Sigmoid colon (tissue), 7 donors: ENCODE measurements around the gene PHKB. TPM values are rescaled to one million over a fixed set of nuclear protein-coding genes. Genes with fewer than 3 reads are reported as not detected.

ENCODE experiments used
- DNase-seq: peaks from one replicate; pipeline ENCODE4 v3.0.0-alpha.2; 2019
- H3K27ac ChIP-seq, 4 donors: fragments of 200-600 bp; sonication (generic); one replicate each; pipeline ENCODE4 v1.5.1; 2016 to 2019; ENCODE audit warnings: mild to moderate bottlenecking in 1 of 4
- H3K27me3 ChIP-seq, 3 donors: fragments of 200-600 bp; sonication (generic); one replicate each; pipeline ENCODE4 v1.5.1; 2019; ENCODE audit warnings: mild to moderate bottlenecking in 1 of 3
- H3K36me3 ChIP-seq, 4 donors: fragments of 200-600 bp; sonication (generic); one replicate each; pipeline ENCODE4 v1.5.1; 2016 to 2019
- H3K4me1 ChIP-seq, 4 donors: fragments of 200-600 bp; sonication (generic); one replicate each; pipeline ENCODE4 v1.5.1; 2017 to 2019
- H3K4me3 ChIP-seq, 4 donors: fragments of 200-600 bp; sonication (generic); one replicate each; pipeline ENCODE4 v1.5.1; 2017 to 2019; ENCODE audit warnings: mild to moderate bottlenecking in 2 of 4, moderate library complexity in 1 of 4
- H3K9me3 ChIP-seq, 4 donors: fragments of 200-600 bp in 3 of 4; sonication (generic) in 3 of 4; one replicate each; pipeline versions ENCODE4 v1.5.1 to v1.6.1; 2013 to 2019
- CTCF ChIP-seq, 4 experiments: fragments of 450-650 bp in 3 of 4; fragments of 200-600 bp in 1 of 4; IDR thresholded peaks; one replicate each; pipeline ENCODE4 v1.5.1; 2016 to 2019; ENCODE audit warnings: antibody characterized with exemption in 4 of 4, mild to moderate bottlenecking in 3 of 4, moderate library complexity in 2 of 4
- EP300 ChIP-seq, 4 donors: sonication (generic); formaldehyde crosslinking; IDR thresholded peaks; one replicate each; pipeline ENCODE4 v1.6.1; 2017; ENCODE audit warnings: antibody characterized with exemption in 4 of 4
- POLR2A ChIP-seq, 2 donors: fragments of 450-650 bp; IDR thresholded peaks; one replicate each; pipeline ENCODE4 v1.6.1; 2016; ENCODE audit warnings: antibody characterized with exemption in 2 of 2, mild to moderate bottlenecking in 2 of 2, moderate library complexity in 2 of 2
- POLR2AphosphoS5 ChIP-seq, 4 donors: sonication (generic); formaldehyde crosslinking; IDR thresholded peaks; one replicate each; pipeline ENCODE4 v1.6.1; 2017; ENCODE audit warnings: antibody characterized with exemption in 4 of 4
- WGBS, 2 donors: extraction: QIAGEN DNeasy Blood & Tissue Kit; methylation state at CpG; one replicate each; pipeline ENCODE4 v1.1.7; 2013; 5-methylcytosine and 5-hydroxymethylcytosine counted together
- intact Hi-C: fragments of 100-400 bp; cut with DNase I; formaldehyde crosslinking; loops from one replicate; pipeline ENCODE4 v1.15.1; 2023
- polyA plus RNA-seq, 3 donors: library from polyadenylated mRNA; stranded (reverse); fragments of 200-250 nt; gene quantifications; one replicate each; pipeline ENCODE4 v1.2.3, GENCODE V29; 2013
- total RNA-seq, 4 donors: library from RNA; depleted of rRNA; stranded (reverse); fragments of >200 nt; gene quantifications; one replicate each; pipeline ENCODE4 v1.1.0, GENCODE V29; 2016
- donor health status: healthy with polysubstance abuse.
- donor health status: Bipolar disorder and iron deficiency.
- donor health status: healthy.

The PHKB gene
- total and polyA plus RNA-seq, 7 donors, result 24.6 to 95.6 (median 60.5) TPM

GRCh38 chr16:47574091-47575054 lies 113.2 kb downstream of the PHKB start:
- no peaks in the 10 kb centered on the region for H3K36me3 ChIP-seq
- DNase-seq, result no peak
- no peak overlapping the region for H3K4me3 ChIP-seq
- intact Hi-C loops, result no loop called here
- H3K27me3 ChIP-seq, result no peaks in the 10 kb centered on the region
- H3K4me1 ChIP-seq, result no peaks in the 10 kb centered on the region
- H3K9me3 ChIP-seq, result peaks cover 0 to 2% (median 0%) of the 10 kb centered on the region in 4 donors
- whole genome bisulfite sequencing, 2 donors, result 66 to 73% methylated on average over 5 of the region's 5 CpGs
- H3K27ac ChIP-seq, result no peak overlapping the region
- no peak for TF ChIP-seq POLR2AphosphoS5 (IDR thresholded peaks at IDR 0.05)
- TF ChIP-seq EP300 (IDR thresholded peaks at IDR 0.05), result no peak
- no peak for TF ChIP-seq CTCF (IDR thresholded peaks at IDR 0.05)
- TF ChIP-seq POLR2A (IDR thresholded peaks at IDR 0.05), result no peak

GRCh38 chr16:47577029-47577428 lies 115.9 kb downstream of the PHKB start:
- H3K4me1 ChIP-seq, result no peaks in the 10 kb centered on the region
- H3K27me3 ChIP-seq, result no peaks in the 10 kb centered on the region
- peaks cover 0 to 2% (median 0%) of the 10 kb centered on the region in 4 donors for H3K9me3 ChIP-seq
- no peak for TF ChIP-seq CTCF (IDR thresholded peaks at IDR 0.05)
- TF ChIP-seq EP300 (IDR thresholded peaks at IDR 0.05), result no peak
- TF ChIP-seq POLR2A (IDR thresholded peaks at IDR 0.05), result no peak
- H3K4me3 ChIP-seq, result no peak overlapping the region
- no peak overlapping the region for H3K27ac ChIP-seq
- DNase-seq, result no peak
- intact Hi-C loops, result no loop called here
- no peaks in the 10 kb centered on the region for H3K36me3 ChIP-seq

- TF ChIP-seq EP300 (IDR thresholded peaks at IDR 0.05), result no peak
- TF ChIP-seq POLR2A (IDR thresholded peaks at IDR 0.05), result no peak
- no peak for TF ChIP-seq POLR2AphosphoS5 (IDR thresholded peaks at IDR 0.05)
- no peak for TF ChIP-seq CTCF (IDR thresholded peaks at IDR 0.05)
- Histone ChIP-seq H3K4me1 (no peaks in the 10 kb centered on the region), H3K27me3 (no peaks in the 10 kb centered on the region), H3K36me3 (no peaks in the 10 kb centered on the region), H3K27ac (no peak overlapping the region), H3K4me3 (no peak overlapping the region), H3K9me3 (peaks cover 0 to 2% (median 0%) of the 10 kb centered on the region in 4 donors)
- WGBS, 2 donors, result 83% methylated on average over 3 of the region's 3 CpGs
- intact Hi-C loops, result no loop called here
- DNase-seq, result no peak
Measured at GRCh38 chr16:47578033-47578432, 116.9 kb downstream of the PHKB start.

GRCh38 chr16:47578573-47578972 lies 117.4 kb downstream of the PHKB start:
- H3K4me1 ChIP-seq, result no peaks in the 10 kb centered on the region
- H3K4me3 ChIP-seq, result no peak overlapping the region
- H3K27me3 ChIP-seq, result no peaks in the 10 kb centered on the region
- no peaks in the 10 kb centered on the region for H3K36me3 ChIP-seq
- no peak for TF ChIP-seq EP300 (IDR thresholded peaks at IDR 0.05)
- no peak for TF ChIP-seq POLR2A (IDR thresholded peaks at IDR 0.05)
- TF ChIP-seq POLR2AphosphoS5 (IDR thresholded peaks at IDR 0.05), result no peak
- TF ChIP-seq CTCF (IDR thresholded peaks at IDR 0.05), result no peak
- H3K9me3 ChIP-seq, result peaks cover 0 to 2% (median 0%) of the 10 kb centered on the region in 4 donors
- 94 to 97% methylated on average over 1 of the region's 1 CpG for WGBS, 2 donors
- no peak overlapping the region for H3K27ac ChIP-seq
- DNase-seq, result no peak
- intact Hi-C loops, result no loop called here
